H1 (cell line): ENCODE measurements around the gene TBC1D22B. TPM values are rescaled to one million over a fixed set of nuclear protein-coding genes. Genes with fewer than 3 reads are reported as not detected.

Experiments used
- CTCF ChIA-PET: fragments of 300-600 bp; sonication (Branson Sonifier 250); formaldehyde crosslinking; loops from one replicate; lab custom pipeline; 2021; ENCODE audit not compliant: partially characterized antibody; lab: Charles Lee
- POLR2A ChIA-PET: fragments of 300-600 bp; sonication (Branson Sonifier 250); formaldehyde crosslinking; loops from one replicate; lab custom pipeline; 2021; ENCODE audit warnings: inconsistent platforms; ENCODE audit not compliant: partially characterized antibody; lab: Charles Lee
- DNase-seq, 2 experiments: peaks; one replicate each; pipeline versions ENCODE4 v3.0.0 to v3.0.0-alpha.2; 2010 to 2022; ENCODE audit warnings: low spot score in 2 of 2, low read depth in 1 of 2, mixed read lengths in 1 of 2
- FAIRE-seq: peaks from 2 replicates; lab custom pipeline; 2011; peaks lifted over from hg19 to GRCh38; lab: Jason Lieb, UNC
- H2AFZ ChIP-seq: 2 replicates; pipeline ENCODE4 v1.8.1; 2012; ENCODE audit warnings: low read length, inconsistent platforms
- H2AK5ac ChIP-seq: 2 replicates; pipeline ENCODE4 v1.6.1; 2013; ENCODE audit warnings: low read depth, low read length
- H2BK120ac ChIP-seq: replicated peaks from 2 replicates; pipeline ENCODE3; 2013; ENCODE audit warnings: low read depth, low read length, inconsistent platforms
- H2BK12ac ChIP-seq: 2 replicates; pipeline ENCODE4 v1.6.1; 2013; ENCODE audit warnings: low read depth, low read length
- H2BK15ac ChIP-seq: 2 replicates; pipeline ENCODE4 v1.6.1; 2013; ENCODE audit warnings: low read length
- H2BK20ac ChIP-seq: 2 replicates; pipeline ENCODE4 v1.6.1; 2013; ENCODE audit warnings: low read length
- H2BK5ac ChIP-seq: 2 replicates; pipeline ENCODE4 v1.6.1; 2013; ENCODE audit warnings: low read depth, low read length
- H3K14ac ChIP-seq: 2 replicates; pipeline ENCODE4 v1.6.1; 2013; ENCODE audit warnings: inconsistent platforms; ENCODE audit not compliant: insufficient read length
- H3K18ac ChIP-seq: 2 replicates; pipeline ENCODE4 v1.6.1; 2013; ENCODE audit warnings: low read length; ENCODE audit errors: extremely low read depth
- H3K23ac ChIP-seq: 2 replicates; pipeline ENCODE4 v1.6.1; 2013; ENCODE audit warnings: inconsistent platforms; ENCODE audit not compliant: insufficient read length
- H3K23me2 ChIP-seq: 2 replicates; pipeline ENCODE4 v1.6.1; 2013; ENCODE audit warnings: low read depth, low read length
- H3K27ac ChIP-seq: 2 replicates; pipeline ENCODE4 v1.6.1; 2011; ENCODE audit warnings: low read depth, low read length, inconsistent platforms
- H3K27me3 ChIP-seq, 4 experiments: replicated peaks in 1 of 4; 1 replicate in 1 of 4; 2 replicates in 3 of 4; pipeline versions ENCODE4 v1.6.1 to v1.8.1; 2011 to 2013; ENCODE audit warnings: low read length in 3 of 4, mild to moderate bottlenecking in 3 of 4, inconsistent platforms in 2 of 4, mixed read lengths in 2 of 4, moderate library complexity in 1 of 4; ENCODE audit not compliant: control insufficient read depth in 3 of 4, insufficient read depth in 3 of 4; ENCODE audit errors: extremely low read depth in 1 of 4
- H3K36me3 ChIP-seq, 4 experiments: 2 replicates each; pipeline versions ENCODE4 v1.6.1 to v1.8.1; 2011 to 2013; ENCODE audit warnings: mild to moderate bottlenecking in 4 of 4, low read length in 3 of 4, moderate library complexity in 2 of 4, control low read depth in 1 of 4, inconsistent platforms in 1 of 4; ENCODE audit not compliant: insufficient read depth in 4 of 4, control insufficient read depth in 2 of 4
- H3K4ac ChIP-seq: replicated peaks from 2 replicates; pipeline ENCODE3; 2013; ENCODE audit warnings: low read length, low read depth, mixed read lengths, inconsistent platforms; ENCODE audit not compliant: insufficient read length
- H3K4me1 ChIP-seq, 4 experiments: replicated peaks in 1 of 4; 1 replicate in 1 of 4; 2 replicates in 3 of 4; pipeline versions ENCODE4 v1.6.1 to v1.8.1; 2011 to 2013; ENCODE audit warnings: low read length in 3 of 4, inconsistent platforms in 2 of 4, mixed read lengths in 1 of 4; ENCODE audit not compliant: insufficient read depth in 4 of 4, control insufficient read depth in 3 of 4
- H3K4me2 ChIP-seq, 2 experiments: 2 replicates each; pipeline versions ENCODE4 v1.6.1 to v1.8.1; 2011 to 2013; ENCODE audit warnings: low read depth in 2 of 2, low read length in 2 of 2, control low read depth in 1 of 2, inconsistent platforms in 1 of 2, mild to moderate bottlenecking in 1 of 2; ENCODE audit not compliant: insufficient read depth in 1 of 2
- H3K4me3 ChIP-seq, 4 experiments: fragments of 200-600, 300-600 bp in 1 of 4; sonication (generic), shearing (Covaris generic), sonication (Bioruptor Twin) in 1 of 4; 2 replicates each; pipeline versions ENCODE4 v1.5.1 to v1.8.1; 2011 to 2016; ENCODE audit warnings: low read length in 4 of 4, low read depth in 3 of 4, control low read depth in 2 of 4, inconsistent platforms in 2 of 4, mild to moderate bottlenecking in 2 of 4, mixed read lengths in 1 of 4, moderate library complexity in 1 of 4; ENCODE audit not compliant: insufficient read depth in 2 of 4; ENCODE audit errors: extremely low read depth in 1 of 4
- H3K56ac ChIP-seq: replicated peaks from 2 replicates; pipeline ENCODE3; 2013; ENCODE audit warnings: low read depth, mild to moderate bottlenecking, mixed read lengths, low read length, inconsistent platforms; ENCODE audit not compliant: insufficient read length
- H3K79me1 ChIP-seq: 2 replicates; pipeline ENCODE4 v1.6.1; 2013; ENCODE audit warnings: low read depth, low read length, control low read depth
- H3K79me2 ChIP-seq, 2 experiments: 2 replicates each; pipeline versions ENCODE4 v1.6.1 to v1.8.1; 2012 to 2013; ENCODE audit warnings: low read length in 2 of 2, mild to moderate bottlenecking in 2 of 2, inconsistent platforms in 1 of 2; ENCODE audit not compliant: insufficient read depth in 2 of 2, control insufficient read depth in 1 of 2
- H3K9ac ChIP-seq, 4 experiments: replicated peaks in 1 of 4; 1 replicate in 1 of 4; 2 replicates in 3 of 4; pipeline versions ENCODE4 v1.6.1 to v1.8.1; 2011 to 2013; ENCODE audit warnings: low read depth in 3 of 4, low read length in 3 of 4, control low read depth in 2 of 4, mild to moderate bottlenecking in 2 of 4, moderate library complexity in 2 of 4, inconsistent platforms in 1 of 4; ENCODE audit errors: extremely low read depth in 1 of 4
- H3K9me3 ChIP-seq, 2 experiments: 2 replicates each; pipeline versions ENCODE4 v1.6.1 to v1.8.1; 2012 to 2013; ENCODE audit warnings: mild to moderate bottlenecking in 2 of 2, moderate library complexity in 2 of 2, control low read depth in 1 of 2, inconsistent platforms in 1 of 2, low read depth in 1 of 2, low read length in 1 of 2, mixed read lengths in 1 of 2; ENCODE audit not compliant: insufficient read depth in 2 of 2
- H4K20me1 ChIP-seq, 2 experiments: replicated peaks in 1 of 2; 2 replicates each; pipeline versions ENCODE3 to v1.8.1; 2011 to 2013; ENCODE audit warnings: inconsistent platforms in 2 of 2, low read length in 2 of 2, mild to moderate bottlenecking in 1 of 2; ENCODE audit not compliant: insufficient read depth in 2 of 2, control insufficient read depth in 1 of 2
- H4K5ac ChIP-seq: 2 replicates; pipeline ENCODE4 v1.6.1; 2013; ENCODE audit warnings: low read length, low read depth, mixed read lengths, inconsistent platforms; ENCODE audit not compliant: insufficient read length
- H4K8ac ChIP-seq: 2 replicates; pipeline ENCODE4 v1.8.0; 2013; ENCODE audit warnings: mild to moderate bottlenecking, moderate library complexity, low read length, inconsistent platforms; ENCODE audit not compliant: insufficient read depth; ENCODE audit errors: extremely low read depth
- H4K91ac ChIP-seq: replicated peaks from 2 replicates; pipeline ENCODE3; 2013; ENCODE audit warnings: low read length, mixed read lengths, inconsistent platforms; ENCODE audit not compliant: insufficient read length
- ASH2L ChIP-seq: fragments of 200-600, 300-600 bp; sonication (generic); IDR thresholded peaks from one replicate; pipeline ENCODE4 v1.7.1; 2017; ENCODE audit warnings: low read length
- BACH1 ChIP-seq: IDR thresholded peaks from 2 replicates; pipeline ENCODE4 v1.6.1; 2012; ENCODE audit warnings: low read length, improper control_type of control experiment
- CBX5 ChIP-seq: fragments of 300-800, 300-1000 bp; sonication (generic); IDR thresholded peaks from 2 replicates; pipeline ENCODE4 v1.7.1; 2016; ENCODE audit warnings: antibody characterized with exemption, low read length, low read depth
- CHD1 ChIP-seq: IDR thresholded peaks from 2 replicates; pipeline ENCODE4 v1.6.1; 2012; ENCODE audit warnings: low read depth, low read length, improper control_type of control experiment
- CTBP2 ChIP-seq: IDR thresholded peaks from 2 replicates; pipeline ENCODE4 v1.7.0; 2011; ENCODE audit warnings: borderline replicate concordance, mild to moderate bottlenecking, moderate library complexity, mixed read lengths, low read length; ENCODE audit not compliant: insufficient read depth, insufficient read length
- GTF2F1 ChIP-seq: IDR thresholded peaks from 2 replicates; pipeline ENCODE4 v1.6.1; 2012; ENCODE audit warnings: low read depth, low read length, improper control_type of control experiment, borderline replicate concordance
- MAFK ChIP-seq: IDR thresholded peaks from 2 replicates; pipeline ENCODE4 v1.6.1; 2012; ENCODE audit warnings: low read depth, mild to moderate bottlenecking, improper control_type of control experiment, low read length
- POLR2AphosphoS5 ChIP-seq: IDR thresholded peaks from 2 replicates; pipeline ENCODE4 v1.6.1; 2011; ENCODE audit warnings: low read depth, low read length
- RBBP5 ChIP-seq: IDR thresholded peaks from 2 replicates; pipeline ENCODE4 v1.7.1; 2012; ENCODE audit warnings: low read depth, mild to moderate bottlenecking, inconsistent platforms, low read length, moderate library complexity, borderline replicate concordance
- RNF2 ChIP-seq: fragments of 200-900, 300-1000 bp; sonication (generic); IDR thresholded peaks from 2 replicates; pipeline ENCODE4 v1.7.1; 2016; ENCODE audit warnings: borderline replicate concordance, low read depth, mild to moderate bottlenecking, antibody characterized with exemption, low read length; ENCODE audit not compliant: poor library complexity, severe bottlenecking; ENCODE audit errors: missing control alignments
- SAP30 ChIP-seq: fragments of 300-600 bp; sonication (generic); IDR thresholded peaks from 2 replicates; pipeline ENCODE4 v1.7.1; 2012; ENCODE audit warnings: low read length, moderate library complexity, mild to moderate bottlenecking, inconsistent platforms; ENCODE audit not compliant: insufficient read depth, insufficient replicate concordance
- SP2 ChIP-seq: IDR thresholded peaks from 2 replicates; pipeline ENCODE4 v1.6.1; 2012; ENCODE audit warnings: mild to moderate bottlenecking, low read length, inconsistent platforms
- TAF7 ChIP-seq: optimal IDR thresholded peaks from 2 replicates; pipeline ENCODE3; 2011; ENCODE audit warnings: low read depth, mild to moderate bottlenecking, inconsistent platforms, low read length, moderate library complexity, borderline replicate concordance
- TBP ChIP-seq: IDR thresholded peaks from 2 replicates; pipeline ENCODE4 v1.6.1; 2011; ENCODE audit warnings: low read depth, low read length, improper control_type of control experiment
- TEAD4 ChIP-seq: IDR thresholded peaks from 2 replicates; pipeline ENCODE4 v1.6.1; 2012; ENCODE audit warnings: low read depth, low read length, inconsistent platforms, mixed read lengths
- WGBS, 2 experiments: shearing (Covaris generic) in 1 of 2; methylation state at CpG; one replicate each; pipeline versions ENCODE4 v1.1.6 to v1.1.7; 2013 to 2015; ENCODE audit warnings: low lambda C conversion rate in 2 of 2, mixed read lengths in 2 of 2, inconsistent platforms in 1 of 2, low coverage in 1 of 2, missing lambda C conversion rate in 1 of 2; ENCODE audit not compliant: insufficient replicate concordance in 2 of 2, insufficient coverage in 1 of 2, insufficient read length in 1 of 2; ENCODE audit errors: extremely low coverage in 1 of 2, missing lambda C conversion rate in 1 of 2; 5-methylcytosine and 5-hydroxymethylcytosine counted together
- polyA plus RNA-seq, 7 experiments: library from polyadenylated mRNA; depleted of rRNA in 3 of 7; stranded (reverse) in 5 of 7; unstranded in 2 of 7; fragments of >200 nt in 5 of 7; fragments of 200-250 nt in 2 of 7; gene quantifications; 1 replicate in 5 of 7; 2 replicates in 1 of 7; 4 replicates in 1 of 7; pipeline versions ENCODE4 v1.2.1 to v1.2.3, GENCODE V29; 2011 to 2013; ENCODE audit warnings: missing spikeins in 2 of 7, mixed read lengths in 2 of 7
- total RNA-seq: library from RNA; stranded (reverse); fragmentation: NEBNext Ultra II Directional; extraction: Animal tissue kit (Norgen Biotek cat#: 25700); gene quantifications from 2 replicates; pipeline ENCODE4 v1.2.1, GENCODE V29; 2021

The TBC1D22B gene
- total and polyA plus RNA-seq, 2 of the 8 experiments (the other 6 are each of a cell fraction or from before 2014, with no cell fraction given): 10.1 to 17.4 TPM

DNA sequence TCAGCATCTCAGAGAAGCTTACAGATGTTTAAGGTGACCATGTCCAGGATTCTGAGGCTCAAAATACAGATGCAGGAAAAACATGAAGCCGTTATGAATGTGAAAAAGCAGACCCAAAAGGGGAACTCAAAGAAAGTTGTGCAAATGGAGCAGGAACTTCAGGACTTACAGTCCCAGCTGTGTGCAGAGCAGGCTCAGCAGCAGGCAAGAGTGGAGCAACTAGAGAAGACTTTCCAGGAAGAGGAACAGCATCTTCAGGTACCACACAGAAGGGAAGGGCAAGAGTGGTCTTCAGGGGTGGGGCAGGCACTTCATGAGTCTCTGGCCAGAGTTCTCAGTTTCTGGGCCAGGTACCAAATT, 111.4 kb downstream of the TBC1D22B start:
- DNase-seq (no peak), FAIRE-seq (no peak)
- no peak overlapping the region for H2AFZ ChIP-seq
- no peak overlapping the region for H3K4ac ChIP-seq
- WGBS, 2 experiments: 77% methylated on average over 1 of the region's 1 CpG; no CpG with 5 or more reads in 1 of the 2 experiments
- H2BK15ac ChIP-seq: no peak overlapping the region
- H4K20me1 ChIP-seq: peaks cover 0 to 2% of the 10 kb centered on the region in 2 experiments
- H3K23ac ChIP-seq: no peak overlapping the region
- H4K91ac ChIP-seq: no peak overlapping the region
- peaks cover 4 to 36% (median 25%) of the 10 kb centered on the region in 4 experiments; a peak in 7 of 8 replicates for H3K36me3 ChIP-seq
- H3K23me2 ChIP-seq: no peaks in the 10 kb centered on the region
- H3K27ac ChIP-seq: no peak overlapping the region
- H3K79me2 ChIP-seq: no peaks in the 10 kb centered on the region
- no peak overlapping the region for H2BK120ac ChIP-seq
- no peak overlapping the region for H2AK5ac ChIP-seq
- H2BK5ac ChIP-seq: no peak overlapping the region
- H3K4me3 ChIP-seq: no peak overlapping the region
- no peak overlapping the region for H3K9ac ChIP-seq
- H3K4me1 ChIP-seq: no peaks in the 10 kb centered on the region
- no peaks in the 10 kb centered on the region for H3K27me3 ChIP-seq
- no peak overlapping the region for H2BK12ac ChIP-seq
- H3K14ac ChIP-seq: no peak overlapping the region
- no peak overlapping the region for H4K5ac ChIP-seq
- H3K79me1 ChIP-seq: no peaks in the 10 kb centered on the region; the same call in 1 of the 2 replicates
- H4K8ac ChIP-seq: no peak overlapping the region
- no peak overlapping the region for H2BK20ac ChIP-seq
- POLR2A ChIA-PET: interaction anchor here (1.0 kb wide), 1 partner anchor 14 kb away, joined by 4 read pairs; the partner anchor contains the start of gene RNF8
- no peak overlapping the region for H3K4me2 ChIP-seq
- H3K18ac ChIP-seq: no peak overlapping the region
- no peak overlapping the region for H3K56ac ChIP-seq
- CTCF ChIA-PET: interaction anchor here (1.8 kb wide), 1 partner anchor 12 kb away, joined by 4 read pairs; no protein-coding TSS in a partner anchor
- H3K9me3 ChIP-seq: no peaks in the 10 kb centered on the region
- TF ChIP-seq ASH2L (no peak), RNF2 (no peak), SP2 (no peak), CBX5 (no peak), TBP (no peak), TAF7 (no peak), MAFK (no peak), SAP30 (no peak), BACH1 (no peak), POLR2AphosphoS5 (no peak), GTF2F1 (no peak), RBBP5 (no peak), CTBP2 (no peak), CHD1 (no peak), TEAD4 (no peak)
